H1 (cell line): ENCODE data around the gene ZNF442. TPM values are rescaled to one million over a fixed set of nuclear protein-coding genes. Genes with fewer than 3 reads are reported as not detected.

Source experiments
- CTCF ChIA-PET: fragments of 300-600 bp; sonication (Branson Sonifier 250); formaldehyde crosslinking; loops from one replicate; lab custom pipeline; 2021; ENCODE audit not compliant: partially characterized antibody; lab: Charles Lee
- POLR2A ChIA-PET: fragments of 300-600 bp; sonication (Branson Sonifier 250); formaldehyde crosslinking; loops from one replicate; lab custom pipeline; 2021; ENCODE audit warnings: inconsistent platforms; ENCODE audit not compliant: partially characterized antibody; lab: Charles Lee
- DNase-seq, 2 experiments: peaks; one replicate each; pipeline versions ENCODE4 v3.0.0 to v3.0.0-alpha.2; 2010 to 2022; ENCODE audit warnings: low spot score in 2 of 2, low read depth in 1 of 2, mixed read lengths in 1 of 2
- FAIRE-seq: peaks from 2 replicates; lab custom pipeline; 2011; peaks lifted over from hg19 to GRCh38; lab: Jason Lieb, UNC
- H2AFZ ChIP-seq: 2 replicates; pipeline ENCODE4 v1.8.1; 2012; ENCODE audit warnings: low read length, inconsistent platforms
- H2AK5ac ChIP-seq: 2 replicates; pipeline ENCODE4 v1.6.1; 2013; ENCODE audit warnings: low read depth, low read length
- H2BK120ac ChIP-seq: replicated peaks from 2 replicates; pipeline ENCODE3; 2013; ENCODE audit warnings: low read depth, low read length, inconsistent platforms
- H2BK12ac ChIP-seq: 2 replicates; pipeline ENCODE4 v1.6.1; 2013; ENCODE audit warnings: low read depth, low read length
- H2BK15ac ChIP-seq: 2 replicates; pipeline ENCODE4 v1.6.1; 2013; ENCODE audit warnings: low read length
- H2BK20ac ChIP-seq: 2 replicates; pipeline ENCODE4 v1.6.1; 2013; ENCODE audit warnings: low read length
- H2BK5ac ChIP-seq: 2 replicates; pipeline ENCODE4 v1.6.1; 2013; ENCODE audit warnings: low read depth, low read length
- H3K14ac ChIP-seq: 2 replicates; pipeline ENCODE4 v1.6.1; 2013; ENCODE audit warnings: inconsistent platforms; ENCODE audit not compliant: insufficient read length
- H3K18ac ChIP-seq: 2 replicates; pipeline ENCODE4 v1.6.1; 2013; ENCODE audit warnings: low read length; ENCODE audit errors: extremely low read depth
- H3K23ac ChIP-seq: 2 replicates; pipeline ENCODE4 v1.6.1; 2013; ENCODE audit warnings: inconsistent platforms; ENCODE audit not compliant: insufficient read length
- H3K23me2 ChIP-seq: 2 replicates; pipeline ENCODE4 v1.6.1; 2013; ENCODE audit warnings: low read depth, low read length
- H3K27ac ChIP-seq: 2 replicates; pipeline ENCODE4 v1.6.1; 2011; ENCODE audit warnings: low read depth, low read length, inconsistent platforms
- H3K27me3 ChIP-seq, 4 experiments: replicated peaks in 1 of 4; 1 replicate in 1 of 4; 2 replicates in 3 of 4; pipeline versions ENCODE4 v1.6.1 to v1.8.1; 2011 to 2013; ENCODE audit warnings: low read length in 3 of 4, mild to moderate bottlenecking in 3 of 4, inconsistent platforms in 2 of 4, mixed read lengths in 2 of 4, moderate library complexity in 1 of 4; ENCODE audit not compliant: control insufficient read depth in 3 of 4, insufficient read depth in 3 of 4; ENCODE audit errors: extremely low read depth in 1 of 4
- H3K36me3 ChIP-seq, 4 experiments: 2 replicates each; pipeline versions ENCODE4 v1.6.1 to v1.8.1; 2011 to 2013; ENCODE audit warnings: mild to moderate bottlenecking in 4 of 4, low read length in 3 of 4, moderate library complexity in 2 of 4, control low read depth in 1 of 4, inconsistent platforms in 1 of 4; ENCODE audit not compliant: insufficient read depth in 4 of 4, control insufficient read depth in 2 of 4
- H3K4ac ChIP-seq: replicated peaks from 2 replicates; pipeline ENCODE3; 2013; ENCODE audit warnings: low read length, low read depth, mixed read lengths, inconsistent platforms; ENCODE audit not compliant: insufficient read length
- H3K4me1 ChIP-seq, 4 experiments: replicated peaks in 1 of 4; 1 replicate in 1 of 4; 2 replicates in 3 of 4; pipeline versions ENCODE4 v1.6.1 to v1.8.1; 2011 to 2013; ENCODE audit warnings: low read length in 3 of 4, inconsistent platforms in 2 of 4, mixed read lengths in 1 of 4; ENCODE audit not compliant: insufficient read depth in 4 of 4, control insufficient read depth in 3 of 4
- H3K4me2 ChIP-seq, 2 experiments: 2 replicates each; pipeline versions ENCODE4 v1.6.1 to v1.8.1; 2011 to 2013; ENCODE audit warnings: low read depth in 2 of 2, low read length in 2 of 2, control low read depth in 1 of 2, inconsistent platforms in 1 of 2, mild to moderate bottlenecking in 1 of 2; ENCODE audit not compliant: insufficient read depth in 1 of 2
- H3K4me3 ChIP-seq, 4 experiments: fragments of 200-600, 300-600 bp in 1 of 4; sonication (generic), shearing (Covaris generic), sonication (Bioruptor Twin) in 1 of 4; 2 replicates each; pipeline versions ENCODE4 v1.5.1 to v1.8.1; 2011 to 2016; ENCODE audit warnings: low read length in 4 of 4, low read depth in 3 of 4, control low read depth in 2 of 4, inconsistent platforms in 2 of 4, mild to moderate bottlenecking in 2 of 4, mixed read lengths in 1 of 4, moderate library complexity in 1 of 4; ENCODE audit not compliant: insufficient read depth in 2 of 4; ENCODE audit errors: extremely low read depth in 1 of 4
- H3K56ac ChIP-seq: replicated peaks from 2 replicates; pipeline ENCODE3; 2013; ENCODE audit warnings: low read depth, mild to moderate bottlenecking, mixed read lengths, low read length, inconsistent platforms; ENCODE audit not compliant: insufficient read length
- H3K79me1 ChIP-seq: 2 replicates; pipeline ENCODE4 v1.6.1; 2013; ENCODE audit warnings: low read depth, low read length, control low read depth
- H3K79me2 ChIP-seq, 2 experiments: 2 replicates each; pipeline versions ENCODE4 v1.6.1 to v1.8.1; 2012 to 2013; ENCODE audit warnings: low read length in 2 of 2, mild to moderate bottlenecking in 2 of 2, inconsistent platforms in 1 of 2; ENCODE audit not compliant: insufficient read depth in 2 of 2, control insufficient read depth in 1 of 2
- H3K9ac ChIP-seq, 4 experiments: replicated peaks in 1 of 4; 1 replicate in 1 of 4; 2 replicates in 3 of 4; pipeline versions ENCODE4 v1.6.1 to v1.8.1; 2011 to 2013; ENCODE audit warnings: low read depth in 3 of 4, low read length in 3 of 4, control low read depth in 2 of 4, mild to moderate bottlenecking in 2 of 4, moderate library complexity in 2 of 4, inconsistent platforms in 1 of 4; ENCODE audit errors: extremely low read depth in 1 of 4
- H3K9me3 ChIP-seq, 2 experiments: 2 replicates each; pipeline versions ENCODE4 v1.6.1 to v1.8.1; 2012 to 2013; ENCODE audit warnings: mild to moderate bottlenecking in 2 of 2, moderate library complexity in 2 of 2, control low read depth in 1 of 2, inconsistent platforms in 1 of 2, low read depth in 1 of 2, low read length in 1 of 2, mixed read lengths in 1 of 2; ENCODE audit not compliant: insufficient read depth in 2 of 2
- H4K20me1 ChIP-seq, 2 experiments: replicated peaks in 1 of 2; 2 replicates each; pipeline versions ENCODE3 to v1.8.1; 2011 to 2013; ENCODE audit warnings: inconsistent platforms in 2 of 2, low read length in 2 of 2, mild to moderate bottlenecking in 1 of 2; ENCODE audit not compliant: insufficient read depth in 2 of 2, control insufficient read depth in 1 of 2
- H4K5ac ChIP-seq: 2 replicates; pipeline ENCODE4 v1.6.1; 2013; ENCODE audit warnings: low read length, low read depth, mixed read lengths, inconsistent platforms; ENCODE audit not compliant: insufficient read length
- H4K8ac ChIP-seq: 2 replicates; pipeline ENCODE4 v1.8.0; 2013; ENCODE audit warnings: mild to moderate bottlenecking, moderate library complexity, low read length, inconsistent platforms; ENCODE audit not compliant: insufficient read depth; ENCODE audit errors: extremely low read depth
- H4K91ac ChIP-seq: replicated peaks from 2 replicates; pipeline ENCODE3; 2013; ENCODE audit warnings: low read length, mixed read lengths, inconsistent platforms; ENCODE audit not compliant: insufficient read length
- BCL11A ChIP-seq, 2 experiments: IDR thresholded peaks; one replicate each; pipeline ENCODE4 v1.6.1; 2011; ENCODE audit warnings: low read depth in 2 of 2, low read length in 2 of 2, mild to moderate bottlenecking in 2 of 2
- CBX5 ChIP-seq: fragments of 300-800, 300-1000 bp; sonication (generic); IDR thresholded peaks from 2 replicates; pipeline ENCODE4 v1.7.1; 2016; ENCODE audit warnings: antibody characterized with exemption, low read length, low read depth
- RFX5 ChIP-seq: IDR thresholded peaks from 2 replicates; pipeline ENCODE4 v1.6.1; 2011; ENCODE audit warnings: low read depth, low read length, improper control_type of control experiment, borderline replicate concordance
- RNF2 ChIP-seq: fragments of 200-900, 300-1000 bp; sonication (generic); IDR thresholded peaks from 2 replicates; pipeline ENCODE4 v1.7.1; 2016; ENCODE audit warnings: borderline replicate concordance, low read depth, mild to moderate bottlenecking, antibody characterized with exemption, low read length; ENCODE audit not compliant: poor library complexity, severe bottlenecking; ENCODE audit errors: missing control alignments
- SIRT6 ChIP-seq: IDR thresholded peaks from one replicate; pipeline ENCODE4 v1.7.1; 2012; ENCODE audit warnings: low read length, inconsistent platforms
- SUZ12 ChIP-seq: fragments of 200-600 bp; sonication (generic); IDR thresholded peaks from 2 replicates; pipeline ENCODE4 v1.6.1; 2012; ENCODE audit warnings: mild to moderate bottlenecking, inconsistent platforms, low read length, moderate library complexity, mixed read lengths
- TBP ChIP-seq: IDR thresholded peaks from 2 replicates; pipeline ENCODE4 v1.6.1; 2011; ENCODE audit warnings: low read depth, low read length, improper control_type of control experiment
- WGBS, 2 experiments: shearing (Covaris generic) in 1 of 2; methylation state at CpG; one replicate each; pipeline versions ENCODE4 v1.1.6 to v1.1.7; 2013 to 2015; ENCODE audit warnings: low lambda C conversion rate in 2 of 2, mixed read lengths in 2 of 2, inconsistent platforms in 1 of 2, low coverage in 1 of 2, missing lambda C conversion rate in 1 of 2; ENCODE audit not compliant: insufficient replicate concordance in 2 of 2, insufficient coverage in 1 of 2, insufficient read length in 1 of 2; ENCODE audit errors: extremely low coverage in 1 of 2, missing lambda C conversion rate in 1 of 2; 5-methylcytosine and 5-hydroxymethylcytosine counted together
- long read RNA-seq, 2 experiments: library from RNA in 1 of 2; library from capped mRNA in 1 of 2; stranded (forward); transcript quantifications; one replicate each; pipeline ENCODE4 v2.0.0, GENCODE V29; 2021; ENCODE audit warnings: inconsistent platforms in 1 of 2
- polyA minus RNA-seq, 3 experiments: library from RNA; depleted of rRNA, polyadenylated mRNA; stranded (reverse); fragments of >200 nt; gene quantifications; 1 replicate in 2 of 3; 2 replicates in 1 of 3; pipeline ENCODE4 v1.2.3, GENCODE V29; 2011
- polyA plus RNA-seq, 7 experiments: library from polyadenylated mRNA; depleted of rRNA in 3 of 7; stranded (reverse) in 5 of 7; unstranded in 2 of 7; fragments of >200 nt in 5 of 7; fragments of 200-250 nt in 2 of 7; gene quantifications; 1 replicate in 5 of 7; 2 replicates in 1 of 7; 4 replicates in 1 of 7; pipeline versions ENCODE4 v1.2.1 to v1.2.3, GENCODE V29; 2011 to 2013; ENCODE audit warnings: missing spikeins in 2 of 7, mixed read lengths in 2 of 7
- total RNA-seq: library from RNA; stranded (reverse); fragmentation: NEBNext Ultra II Directional; extraction: Animal tissue kit (Norgen Biotek cat#: 25700); gene quantifications from 2 replicates; pipeline ENCODE4 v1.2.1, GENCODE V29; 2021

The ZNF442 gene
- total RNA-seq = 2.0 and 2.4 TPM in 2 replicates
- polyA plus RNA-seq (2011; rRNA removed) = 0.17 and 0.60 TPM in 2 replicates
- 0.84 TPM for polyA plus RNA-seq (2011; cell fraction: cytosol; rRNA removed)
- 0.16 TPM for polyA plus RNA-seq (2011; cell fraction: nucleus; rRNA removed)
- 0.97 to 1.8 TPM (median 1.3 TPM) in 4 replicates for polyA plus RNA-seq (2012, experiment 1 of 2)
- polyA plus RNA-seq (2012, experiment 2 of 2) = not detected
- 0.71 TPM for polyA plus RNA-seq (2013, experiment 1 of 2)
- 0.74 TPM for polyA plus RNA-seq (2013, experiment 2 of 2)
- polyA minus RNA-seq (2011; rRNA and poly(A)+ RNA removed) = 2.1 and 4.1 TPM in 2 replicates
- 1.2 TPM for polyA minus RNA-seq (2011; cell fraction: cytosol; rRNA and poly(A)+ RNA removed)
- polyA minus RNA-seq (2011; cell fraction: nucleus; rRNA and poly(A)+ RNA removed) = 3.4 TPM
- long read RNA-seq, experiment 1, partial matches to known transcripts = 0 of 2 reads
- long read RNA-seq, experiment 1, other reads (novel, unspliced or antisense) = 1 of 2 reads
- long read RNA-seq, experiment 2, partial matches to known transcripts = 0 of 6 reads
- long read RNA-seq, experiment 2, other reads (novel, unspliced or antisense) = 3 of 6 reads

GRCh38 chr19:12365236-12366162, at the start of gene ZNF442:
Gene ZNF442 (minus strand): TSS chr19:12365683. CDS start chr19:12363631, 2,052 bp downstream.
- Histone ChIP-seq H2BK5ac (0 out of 2 replicates have a peak within 1 kb of the TSS, but pooled peaks have one; percentile 63), H3K79me2 (no peaks in the 10 kb centered on the region), H4K20me1 (no peaks in the 10 kb centered on the region), H2AK5ac (no peak within 1 kb of the TSS), H3K9me3 (peaks cover 4 to 19% of the 10 kb centered on the region in 2 experiments), H2BK12ac (no peak within 1 kb of the TSS; the same call in 1 of the 2 replicates), H3K18ac (no peak within 1 kb of the TSS; the same call in 1 of the 2 replicates), H3K23ac (no peak within 1 kb of the TSS), H2BK120ac (no peak within 1 kb of the TSS), H3K4me3 (peak within 1 kb of the TSS; percentile 61 to 83 (median 80)), H2AFZ (peak within 1 kb of the TSS; percentile 68), H3K9ac (peak within 1 kb of the TSS; percentile 82 to 96 (median 85)), H3K4me1 (no peaks in the 10 kb centered on the region), H4K5ac (peak within 1 kb of the TSS; percentile 18), H3K27ac (peak within 1 kb of the TSS; percentile 42; the same call in 1 of the 2 replicates), H3K23me2 (peaks cover 7% of the 10 kb centered on the region; the same call in 1 of the 2 replicates), H3K27me3 (peaks cover 0 to 8% (median 6%) of the 10 kb centered on the region in 4 experiments; a peak in 5 of 7 replicates), H3K36me3 (no peaks in the 10 kb centered on the region), H4K8ac (peak within 1 kb of the TSS; percentile 97; the same call in 1 of the 2 replicates), H2BK15ac (no peak within 1 kb of the TSS), H4K91ac (no peak within 1 kb of the TSS), H2BK20ac (no peak within 1 kb of the TSS), H3K4me2 (peak within 1 kb of the TSS; percentile 56 to 80), H3K14ac (no peak within 1 kb of the TSS), H3K79me1 (no peaks in the 10 kb centered on the region), H3K4ac (no peak within 1 kb of the TSS), H3K56ac (no peak within 1 kb of the TSS)
- ChIA-PET POLR2A (interaction anchor here (0.5 to 1.7 kb wide), 15 partner anchors 11 to 313 kb away, joined by 3 to 10 read pairs (median 4); partner anchors contain the start of genes ZNF20, ZNF44, ZNF443 and ZNF563), CTCF (interaction anchor here (0.6 to 1.8 kb wide), 15 partner anchors 9 to 402 kb away, joined by 3 to 9 read pairs (median 3); partner anchors contain the start of genes ZNF563 and ZNF799)
- FAIRE-seq (peak; percentile 94), DNase-seq (peak; percentile 91 to 94)
- 2% methylated on average over 46 of the region's 51 CpGs; no CpG with 5 or more reads in 1 of the 2 experiments for WGBS, 2 experiments
- TF ChIP-seq RNF2 (no peak), SUZ12 (no peak), TBP (peak; percentile 52), BCL11A (IDR thresholded peaks at IDR 0.05; ENCODE audit: low read depth in 2 of 2, low read length in 2 of 2) (no peak), RFX5 (no peak), CBX5 (no peak), SIRT6 (no peak)
